Calu3 (cell line): ENCODE data around the gene XYLB. TPM values are rescaled to one million over a fixed set of nuclear protein-coding genes. Genes with fewer than 3 reads are reported as not detected.

Experiments
- BruUV-seq: library from RNA; stranded (reverse); fragments of 400-500 nt; replicated peaks from 2 replicates; lab custom pipeline; 2021; lab: Mats Ljungman, UMichigan
- CTCF ChIA-PET: fragments of 300-600 bp; sonication (Branson Sonifier 250); formaldehyde crosslinking; loops from one replicate; lab custom pipeline; 2022; ENCODE audit warnings: antibody characterized with exemption; lab: Charles Lee
- DNase-seq: peaks from one replicate; pipeline ENCODE4 v3.0.0; 2022
- H3K27ac Mint-ChIP-seq: one replicate; pipeline ENCODE4 v1.8.0; 2022; ENCODE audit warnings: mixed read lengths; ENCODE audit not compliant: unreplicated experiment
- H3K27me3 Mint-ChIP-seq: one replicate; pipeline ENCODE4 v1.8.0; 2022; ENCODE audit warnings: mixed read lengths; ENCODE audit not compliant: unreplicated experiment
- H3K36me3 Mint-ChIP-seq: one replicate; pipeline ENCODE4 v1.8.0; 2022; ENCODE audit warnings: mild to moderate bottlenecking, moderate library complexity, mixed read lengths; ENCODE audit not compliant: insufficient read depth, unreplicated experiment
- H3K4me1 Mint-ChIP-seq: one replicate; pipeline ENCODE4 v1.8.0; 2022; ENCODE audit warnings: mild to moderate bottlenecking, low read depth, mixed read lengths; ENCODE audit not compliant: unreplicated experiment
- H3K4me3 Mint-ChIP-seq: one replicate; pipeline ENCODE4 v1.8.0; 2022; ENCODE audit warnings: mild to moderate bottlenecking, low read depth, moderate library complexity, mixed read lengths; ENCODE audit not compliant: unreplicated experiment
- H3K9me3 Mint-ChIP-seq: one replicate; pipeline ENCODE4 v1.8.0; 2022; ENCODE audit warnings: low read depth, mixed read lengths; ENCODE audit not compliant: unreplicated experiment
- intact Hi-C: fragments of 100-400 bp; cut with micrococcal nuclease; formaldehyde crosslinking; loops from one replicate; pipeline ENCODE4 v1.10.0; 2022; ENCODE audit not compliant: unreplicated experiment
- total RNA-seq: library from RNA; stranded (reverse); gene quantifications from 2 replicates; pipeline ENCODE4 v1.2.3, GENCODE V29; 2022
- TF ChIP-seq, protein P1 (sequence below): fragments of 200-600 bp; IDR thresholded peaks from one replicate; pipeline ENCODE4 v1.8.0; 2022; ENCODE audit warnings: antibody characterized with exemption; ENCODE audit not compliant: unreplicated experiment

The XYLB gene
- total RNA-seq, 1 experiment from 2014 or later: 12.2 TPM

DNA sequence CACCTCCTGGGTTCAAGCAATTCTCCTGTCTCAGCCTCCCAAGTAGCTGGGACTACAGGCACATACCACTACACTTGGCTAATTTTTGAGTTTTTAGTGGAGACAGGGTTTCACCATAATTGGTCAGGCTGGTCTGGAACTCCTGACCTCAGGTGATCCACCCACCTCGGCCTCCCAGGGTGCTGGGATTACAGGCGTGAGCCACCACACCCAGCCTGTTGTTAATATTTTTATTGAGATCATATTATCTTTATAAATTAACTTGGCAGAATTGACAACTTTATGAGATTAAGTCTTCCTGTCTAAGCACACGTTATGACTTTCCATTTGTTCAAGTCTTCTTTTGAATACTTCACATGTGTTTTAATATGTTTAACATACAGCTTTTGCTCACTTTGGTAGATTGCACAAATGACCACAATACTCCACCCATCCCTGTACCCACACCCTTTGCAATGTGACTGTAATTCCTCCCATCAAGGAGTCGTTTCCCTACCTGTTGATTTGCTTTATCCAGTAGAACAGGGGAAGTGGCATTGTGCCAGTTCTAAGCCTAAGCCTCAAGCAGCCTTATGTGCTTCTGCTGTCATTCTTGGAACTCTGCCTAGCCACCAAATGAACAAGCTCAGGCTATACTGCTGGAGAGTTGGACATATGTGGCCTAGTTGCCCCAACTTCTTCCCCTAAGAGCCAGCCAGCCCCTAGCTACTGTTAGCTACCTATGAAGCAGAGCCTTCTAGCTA, 8.2 kb downstream of the XYLB start:
- H3K27ac Mint-ChIP-seq: no peak overlapping the region
- H3K27me3 Mint-ChIP-seq: no peaks in the 10 kb centered on the region
- TF ChIP-seq, protein P1, sequence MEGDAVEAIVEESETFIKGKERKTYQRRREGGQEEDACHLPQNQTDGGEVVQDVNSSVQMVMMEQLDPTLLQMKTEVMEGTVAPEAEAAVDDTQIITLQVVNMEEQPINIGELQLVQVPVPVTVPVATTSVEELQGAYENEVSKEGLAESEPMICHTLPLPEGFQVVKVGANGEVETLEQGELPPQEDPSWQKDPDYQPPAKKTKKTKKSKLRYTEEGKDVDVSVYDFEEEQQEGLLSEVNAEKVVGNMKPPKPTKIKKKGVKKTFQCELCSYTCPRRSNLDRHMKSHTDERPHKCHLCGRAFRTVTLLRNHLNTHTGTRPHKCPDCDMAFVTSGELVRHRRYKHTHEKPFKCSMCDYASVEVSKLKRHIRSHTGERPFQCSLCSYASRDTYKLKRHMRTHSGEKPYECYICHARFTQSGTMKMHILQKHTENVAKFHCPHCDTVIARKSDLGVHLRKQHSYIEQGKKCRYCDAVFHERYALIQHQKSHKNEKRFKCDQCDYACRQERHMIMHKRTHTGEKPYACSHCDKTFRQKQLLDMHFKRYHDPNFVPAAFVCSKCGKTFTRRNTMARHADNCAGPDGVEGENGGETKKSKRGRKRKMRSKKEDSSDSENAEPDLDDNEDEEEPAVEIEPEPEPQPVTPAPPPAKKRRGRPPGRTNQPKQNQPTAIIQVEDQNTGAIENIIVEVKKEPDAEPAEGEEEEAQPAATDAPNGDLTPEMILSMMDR: no peak
- no peak overlapping the region for H3K4me3 Mint-ChIP-seq
- no peaks in the 10 kb centered on the region for H3K9me3 Mint-ChIP-seq
- no peak for DNase-seq
- intact Hi-C loops: no loop called here
- no peaks in the 10 kb centered on the region for H3K4me1 Mint-ChIP-seq
- no peaks in the 10 kb centered on the region for H3K36me3 Mint-ChIP-seq
- CTCF ChIA-PET: no interaction called here
- no TSS peak for BruUV-seq

DNA sequence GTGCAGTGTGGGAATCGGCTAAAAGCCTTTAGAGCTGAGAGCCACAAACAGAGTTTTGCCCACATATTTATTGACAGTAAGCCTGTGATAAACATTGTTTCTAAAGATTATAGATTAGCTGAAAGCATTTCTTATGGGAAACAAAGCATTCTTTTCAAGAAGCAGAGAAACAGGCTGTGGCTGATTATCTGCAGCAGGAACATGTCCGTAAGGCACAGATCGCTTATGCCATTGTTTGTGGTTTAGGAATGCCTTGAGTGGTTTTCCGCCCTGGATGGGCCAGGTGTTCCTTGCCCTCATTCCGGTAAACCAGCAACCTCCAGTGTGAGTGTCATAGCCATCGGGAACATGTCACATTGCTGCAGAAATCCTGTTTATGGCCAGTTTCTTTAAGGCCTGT, 12.5 kb downstream of the XYLB start:
- TF ChIP-seq, protein P1: no peak
- no peak overlapping the region for H3K27ac Mint-ChIP-seq
- no TSS peak for BruUV-seq
- H3K4me3 Mint-ChIP-seq: no peak overlapping the region
- CTCF ChIA-PET: no interaction called here
- H3K4me1 Mint-ChIP-seq: no peaks in the 10 kb centered on the region
- no peak for DNase-seq
- intact Hi-C loops: no loop called here
- no peaks in the 10 kb centered on the region for H3K27me3 Mint-ChIP-seq
- peaks cover 2% of the 10 kb centered on the region for H3K36me3 Mint-ChIP-seq
- no peaks in the 10 kb centered on the region for H3K9me3 Mint-ChIP-seq

DNA sequence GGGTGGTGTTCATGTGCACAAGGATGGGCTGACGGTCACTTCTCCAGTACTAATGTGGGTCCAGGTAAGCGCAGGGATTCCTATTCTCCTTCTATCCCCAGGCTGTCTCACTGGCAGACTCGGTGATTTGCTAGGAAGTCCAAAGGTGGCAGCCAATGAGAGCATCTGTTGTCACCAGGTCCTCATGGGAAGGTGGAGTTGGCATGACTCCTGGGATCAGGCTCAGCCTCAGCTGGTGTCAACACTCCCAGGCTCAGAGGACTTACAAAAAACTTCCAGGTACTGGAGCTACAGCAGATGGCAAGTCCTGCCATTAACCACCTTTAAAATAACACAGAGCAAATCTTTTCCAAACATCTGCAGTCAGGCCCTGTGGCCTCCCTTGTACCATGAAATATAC, 13.8 kb downstream of the XYLB start:
- no peak overlapping the region for H3K4me3 Mint-ChIP-seq
- H3K9me3 Mint-ChIP-seq: no peaks in the 10 kb centered on the region
- intact Hi-C loops: no loop called here
- no peaks in the 10 kb centered on the region for H3K27me3 Mint-ChIP-seq
- CTCF ChIA-PET: no interaction called here
- no peak for DNase-seq
- BruUV-seq: no TSS peak
- H3K36me3 Mint-ChIP-seq: peaks cover 6% of the 10 kb centered on the region
- H3K27ac Mint-ChIP-seq: no peak overlapping the region
- H3K4me1 Mint-ChIP-seq: no peaks in the 10 kb centered on the region
- TF ChIP-seq, protein P1: no peak

DNA sequence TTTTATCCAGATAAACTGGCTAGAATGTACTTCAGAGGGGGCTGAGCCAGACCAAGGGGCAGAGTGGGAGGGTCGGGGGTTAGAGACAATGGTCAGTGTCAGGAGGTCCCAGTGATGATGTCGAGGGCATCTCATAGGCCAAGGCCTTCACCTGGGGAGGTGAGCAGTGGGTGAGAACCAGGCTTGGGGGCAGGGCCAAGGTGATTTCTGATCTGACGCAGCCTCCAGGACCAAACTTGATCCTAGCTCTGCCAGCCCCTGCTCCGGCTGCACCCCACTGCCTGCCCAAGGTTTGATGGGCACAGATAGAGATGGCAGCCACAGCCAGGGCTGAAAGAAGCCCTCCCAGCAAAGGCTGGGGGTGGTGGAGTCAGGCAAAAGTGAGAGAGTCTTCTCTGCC, 14.9 kb downstream of the XYLB start:
- H3K4me1 Mint-ChIP-seq: no peaks in the 10 kb centered on the region
- no peaks in the 10 kb centered on the region for H3K9me3 Mint-ChIP-seq
- intact Hi-C loops: no loop called here
- BruUV-seq: no TSS peak
- TF ChIP-seq, protein P1: no peak
- no peak for DNase-seq
- no peak overlapping the region for H3K27ac Mint-ChIP-seq
- peaks cover 6% of the 10 kb centered on the region for H3K36me3 Mint-ChIP-seq
- H3K27me3 Mint-ChIP-seq: no peaks in the 10 kb centered on the region
- CTCF ChIA-PET: no interaction called here
- no peak overlapping the region for H3K4me3 Mint-ChIP-seq
